ENCODE measurements around the gene PLAAT2.

The PLAAT2 gene

GRCh38 chr11:63504933-63505586, 58.1 kb downstream of the PLAAT2 start:
- DNase-seq (ENCODE audit: insufficient read length, low spot score), result no peak
- no peak for FAIRE-seq
- no peak for TF ChIP-seq CTCF (IDR thresholded peaks at IDR 0.05; ENCODE audit: insufficient read depth, missing control alignments)

GRCh38 chr11:63504054-63504453, 59.1 kb downstream of the PLAAT2 start:
- DNase-seq (ENCODE audit: insufficient read length, low spot score) (no peak), FAIRE-seq (no peak)
- no peak for TF ChIP-seq CTCF (IDR thresholded peaks at IDR 0.05; ENCODE audit: insufficient read depth, missing control alignments)

GRCh38 chr11:63503492-63503891, 59.7 kb downstream of the PLAAT2 start:
- no peak for FAIRE-seq
- no peak for DNase-seq (ENCODE audit: insufficient read length, low spot score)
- TF ChIP-seq CTCF (IDR thresholded peaks at IDR 0.05; ENCODE audit: insufficient read depth, missing control alignments), result no peak

All from D721Med (cell line).